Vein endothelial cell (primary cell): Measurements from ENCODE around the gene LIFR. TPM values are rescaled to one million over a fixed set of nuclear protein-coding genes. Genes with fewer than 3 reads are reported as not detected.

Experiments
- small RNA-seq: library from RNA; depleted of rRNA; stranded (forward); fragments of <200 nt; gene quantifications from one replicate; pipeline ENCODE3, GENCODE V24; 2012
- total RNA-seq: library from RNA; depleted of rRNA; stranded (reverse); fragments of >200 nt; gene quantifications from 2 replicates; pipeline ENCODE4 v1.2.3, GENCODE V29; 2012

The LIFR gene
- total RNA-seq = 60.4 and 75.7 TPM in 2 replicates

GRCh38 chr5:38556599-38557307, at the start of gene LIFR:
Gene LIFR (minus strand): TSS chr5:38556646. CDS start chr5:38530647, 25,999 bp downstream.

Small RNA genes within 50 kb of the gene (small RNA-seq; reads per million reads assigned to genes)
- gene AC091839.1 (not detected), gene MIR3650 (not detected)
